OCI-M1 (cell line): ENCODE measurements around the gene AGMO.
"Not testable (repeated sequence)": the region's sequence is repeated elsewhere in the genome, so short reads cannot be mapped to it uniquely, and the experiment has no call there.

Source experiments
- DNase-seq: peaks from one replicate; lab custom pipeline; 2025; lab: John Stamatoyannopoulos, UW

The AGMO gene

DNA sequence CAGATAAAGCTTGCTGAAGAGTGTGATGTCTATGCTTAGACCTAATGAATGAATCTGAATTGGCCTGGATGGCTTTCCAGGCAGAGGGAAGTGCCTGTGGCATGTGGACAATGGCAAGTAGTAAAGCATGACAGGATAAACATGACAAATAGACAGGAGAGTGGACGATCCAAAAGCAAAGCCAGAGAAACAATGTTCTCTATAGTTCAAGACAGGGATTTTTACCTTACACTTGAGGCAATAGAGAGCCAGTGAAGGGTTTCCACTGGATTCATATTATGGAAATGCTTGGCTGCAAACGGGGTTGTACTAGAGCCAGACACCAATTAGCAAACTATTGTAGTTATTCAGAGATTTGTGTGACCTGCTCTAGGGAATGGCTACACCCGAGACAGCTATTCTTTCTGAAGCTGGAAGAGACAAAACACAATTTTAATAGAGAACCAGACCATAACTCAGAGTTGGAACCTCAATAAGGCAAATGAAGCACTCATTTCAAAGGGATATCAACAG is 2.3 kb downstream of the AGMO start:
- DNase-seq = no peak

DNA sequence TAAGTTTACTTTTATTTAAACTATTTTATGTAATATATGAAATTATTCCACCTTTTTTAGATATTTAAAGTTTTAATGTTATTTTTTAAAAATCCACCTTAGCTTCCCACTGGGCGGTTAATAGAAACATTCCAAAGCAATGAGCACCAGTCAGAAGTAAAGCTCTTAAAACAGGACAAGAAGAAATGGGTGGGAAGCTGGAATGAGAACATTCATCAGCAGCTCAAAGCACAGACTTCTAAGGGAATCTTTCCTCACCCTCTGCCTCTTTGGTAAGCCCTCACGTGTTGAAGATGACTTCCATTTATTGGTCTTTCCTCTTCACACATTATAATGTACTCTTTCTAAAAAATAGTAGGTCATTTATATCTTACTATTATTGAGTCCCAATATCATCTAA is 3.1 kb downstream of the AGMO start:
- no peak for DNase-seq

DNA sequence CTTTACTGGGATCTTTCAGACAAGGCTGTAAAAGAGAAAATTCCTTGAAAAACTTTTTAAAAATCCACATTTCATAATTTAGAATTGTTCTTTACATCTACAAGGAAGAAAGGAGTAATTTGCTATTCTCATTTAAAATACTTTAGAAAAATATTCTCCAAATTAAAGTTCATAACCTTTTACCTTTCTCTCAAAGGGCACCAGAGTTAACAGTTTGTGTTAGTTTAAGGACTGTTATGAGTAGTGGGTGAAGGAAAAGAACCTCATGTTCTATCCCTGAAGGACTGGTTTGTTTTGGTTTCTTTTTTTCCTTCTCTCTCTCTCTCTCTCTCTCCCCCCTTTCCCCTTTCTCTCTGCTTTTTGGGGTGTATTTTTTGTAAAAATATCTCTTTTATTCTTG is 4.1 kb downstream of the AGMO start:
- no peak for DNase-seq

DNA sequence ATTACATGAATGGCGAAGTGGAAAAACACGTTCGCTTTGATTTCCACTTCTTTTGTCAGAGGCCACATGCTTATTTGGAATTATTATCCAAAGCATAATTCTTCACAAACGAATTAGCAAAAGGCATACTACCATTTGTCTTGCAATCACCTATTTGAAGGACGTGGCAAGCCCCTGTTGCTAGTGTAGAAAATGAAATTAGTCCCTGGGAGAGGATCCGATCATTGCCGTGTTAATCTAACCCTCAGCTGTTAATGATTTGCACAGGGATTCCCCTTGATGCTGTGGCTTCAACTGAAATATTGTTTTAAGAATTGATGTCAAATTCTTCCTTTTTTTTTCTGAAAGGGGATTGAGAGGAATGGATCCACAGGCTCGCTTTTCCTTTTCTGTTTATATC is 4.6 kb downstream of the AGMO start:
- DNase-seq = no peak

DNA sequence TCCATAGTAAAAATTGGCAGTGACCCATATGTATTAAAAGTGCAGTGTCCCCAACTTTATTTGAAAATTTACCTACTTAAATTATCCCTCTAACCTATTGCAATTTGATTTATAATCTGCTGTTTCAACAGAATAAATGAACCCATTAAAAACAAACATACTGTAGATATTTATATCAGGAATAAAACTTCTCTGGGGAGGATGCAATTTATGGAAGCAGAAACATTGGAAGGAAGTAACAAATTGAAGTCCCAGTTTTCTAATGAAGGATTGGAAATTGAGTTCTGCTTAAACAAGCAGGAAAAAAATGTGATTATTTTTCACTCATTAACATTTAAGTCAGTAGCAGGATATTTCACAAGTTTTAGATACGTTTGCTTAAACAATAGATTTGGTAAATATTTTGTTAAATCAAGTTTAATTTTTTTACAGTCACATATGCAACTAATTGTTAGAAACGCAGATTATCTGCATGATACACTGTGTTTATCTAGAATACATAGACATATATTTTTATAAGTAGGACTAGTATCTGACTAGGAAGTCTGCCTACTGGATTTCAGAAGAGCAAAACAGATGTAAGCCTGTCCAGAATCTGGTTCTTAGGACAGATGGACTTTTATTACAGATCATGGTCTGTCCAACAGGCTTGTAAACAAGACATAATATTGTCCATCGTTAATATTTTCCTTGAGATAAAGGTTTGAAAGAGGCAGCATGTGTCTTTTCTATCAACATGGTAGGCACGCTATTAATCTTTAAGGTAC is 5.3 kb downstream of the AGMO start:
- no peak for DNase-seq

DNA sequence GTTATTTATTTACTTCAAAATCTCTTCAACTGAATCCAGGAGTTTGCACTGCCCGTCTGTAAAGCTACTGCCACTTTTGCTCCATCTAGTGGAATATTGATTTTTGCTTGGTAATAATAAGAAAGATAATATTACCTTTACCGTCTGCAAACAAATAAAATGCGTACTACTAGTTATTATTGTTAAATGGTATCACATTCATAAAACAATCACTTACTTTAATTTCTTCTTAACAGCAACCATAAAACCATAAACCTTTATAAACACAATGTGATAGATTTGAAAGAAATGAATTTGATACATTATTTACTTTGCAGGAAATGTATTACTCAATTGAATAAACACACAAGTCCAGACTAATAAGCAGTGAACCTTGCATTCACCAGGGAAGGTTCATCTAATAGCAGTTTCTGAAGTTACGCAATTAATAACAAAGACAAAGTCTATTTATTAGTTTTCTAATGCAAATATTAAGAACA is 6.4 kb downstream of the AGMO start:
- DNase-seq = peak; percentile 29

DNA sequence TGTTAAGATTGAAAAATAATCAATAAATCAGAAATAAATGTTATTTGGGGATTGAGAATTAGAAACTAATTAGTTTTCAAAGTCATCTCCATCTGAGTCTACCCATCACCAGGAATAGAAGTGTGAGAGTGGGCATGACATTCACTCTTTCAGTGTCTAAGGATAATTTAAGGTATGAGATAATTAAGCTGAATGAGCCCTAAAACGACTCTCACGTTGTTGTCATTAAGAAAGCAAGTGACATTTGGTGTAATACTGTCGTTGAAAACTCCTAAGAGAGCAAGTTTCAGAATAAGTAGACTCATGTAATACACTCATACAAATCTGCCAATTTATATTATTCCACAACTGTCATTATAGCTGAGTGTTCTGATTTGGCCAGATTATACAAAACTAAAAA is 7.1 kb downstream of the AGMO start:
- DNase-seq = no peak

DNA sequence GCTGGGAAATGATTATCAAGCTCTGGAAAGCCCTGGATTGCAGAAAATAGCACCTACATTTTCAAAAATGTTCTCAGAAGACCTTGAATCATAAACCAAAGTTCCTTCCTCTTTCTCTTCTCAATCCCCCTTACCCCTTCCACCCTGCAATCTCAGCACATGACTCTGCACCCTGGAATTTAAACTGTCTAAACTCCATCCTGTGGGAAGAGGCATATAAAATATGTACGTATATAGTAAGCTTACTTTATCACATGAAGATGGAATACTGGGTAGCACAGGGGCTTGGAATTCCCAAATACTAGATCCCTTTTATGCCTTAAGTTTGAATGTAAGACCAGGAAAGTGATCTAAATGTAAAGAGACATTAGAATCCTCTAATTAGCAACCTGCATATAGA is 7.7 kb downstream of the AGMO start:
- DNase-seq = no peak

DNA sequence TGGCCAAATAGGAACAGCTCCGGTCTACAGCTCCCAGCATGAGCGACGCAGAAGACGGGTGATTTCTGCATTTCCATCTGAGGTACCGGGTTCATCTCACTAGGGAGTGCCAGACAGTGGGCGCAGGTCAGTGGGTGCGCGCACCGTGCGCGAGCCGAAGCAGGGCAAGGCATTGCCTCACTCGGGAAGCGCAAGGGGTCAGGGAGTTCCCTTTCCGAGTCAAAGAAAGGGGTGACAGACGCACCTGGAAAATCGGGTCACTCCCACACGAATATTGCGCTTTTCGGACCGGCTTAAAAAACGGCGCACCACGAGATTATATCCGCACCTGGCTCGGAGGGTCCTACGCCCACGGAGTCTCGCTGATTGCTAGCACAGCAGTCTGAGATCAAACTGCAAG is 14.5 kb downstream of the AGMO start:
- DNase-seq = not testable (repeated sequence)

DNA sequence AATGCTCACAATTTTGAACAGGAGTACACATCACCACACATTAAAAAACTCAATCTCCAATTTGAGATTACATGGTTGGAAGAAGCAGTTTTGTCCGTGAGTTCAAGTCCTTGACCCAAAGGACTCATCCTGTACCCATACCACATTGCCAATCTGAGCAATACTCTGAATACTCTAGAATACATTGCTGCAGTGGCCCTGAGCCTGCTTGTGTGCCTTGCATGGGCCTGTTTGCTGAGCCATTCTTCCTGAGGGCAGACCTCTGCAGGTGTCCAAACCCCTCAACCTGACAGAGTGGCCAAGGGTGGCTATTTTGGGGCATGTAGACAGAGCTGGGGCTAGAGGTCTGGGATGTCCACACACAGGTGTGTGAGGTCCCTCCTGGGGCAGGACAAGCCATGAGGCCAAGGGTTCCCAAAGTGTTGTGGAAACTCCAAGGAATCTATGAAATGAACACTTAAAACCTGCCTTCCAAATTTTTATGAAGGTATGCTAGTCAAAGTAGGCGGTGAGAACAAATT is 15.5 kb downstream of the AGMO start:
- no peak for DNase-seq

DNA sequence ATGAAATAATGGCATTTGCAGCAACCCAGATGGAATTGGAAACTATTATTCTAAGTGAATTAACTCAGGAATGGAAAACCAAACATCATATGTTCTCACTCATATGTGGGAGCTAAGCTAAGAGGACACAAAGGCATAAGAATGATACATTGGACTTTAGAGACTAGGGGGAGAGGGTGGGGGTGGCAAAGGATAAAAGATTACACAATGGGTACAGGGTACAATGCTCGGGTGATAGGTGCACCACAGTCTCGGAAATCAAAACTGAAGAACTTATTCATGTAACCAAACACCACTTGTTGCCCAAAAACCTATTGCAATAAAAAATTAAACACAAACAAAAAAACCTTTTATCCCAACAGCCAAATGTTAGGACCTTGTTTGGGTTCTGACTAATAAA is 17.8 kb downstream of the AGMO start:
- no peak for DNase-seq

DNA sequence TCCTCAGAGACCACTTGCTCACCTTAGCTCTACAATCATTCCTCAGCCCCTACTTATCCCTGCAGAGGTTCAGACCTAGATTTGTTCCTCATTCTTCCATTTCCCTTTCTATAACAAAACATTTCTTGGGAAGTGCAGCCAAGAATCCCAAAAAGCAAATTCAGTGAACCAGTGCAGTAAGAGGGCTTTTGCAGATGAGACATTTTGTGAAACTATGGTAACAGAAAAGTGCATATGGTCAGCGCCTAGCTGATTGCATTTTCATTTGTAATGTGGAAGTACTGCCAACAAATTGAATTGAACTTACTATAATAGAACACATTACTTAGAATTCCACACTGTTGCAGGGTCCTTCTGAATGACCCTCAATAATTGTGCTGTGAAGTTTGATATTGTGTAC is 18.6 kb downstream of the AGMO start:
- DNase-seq = no peak

DNA sequence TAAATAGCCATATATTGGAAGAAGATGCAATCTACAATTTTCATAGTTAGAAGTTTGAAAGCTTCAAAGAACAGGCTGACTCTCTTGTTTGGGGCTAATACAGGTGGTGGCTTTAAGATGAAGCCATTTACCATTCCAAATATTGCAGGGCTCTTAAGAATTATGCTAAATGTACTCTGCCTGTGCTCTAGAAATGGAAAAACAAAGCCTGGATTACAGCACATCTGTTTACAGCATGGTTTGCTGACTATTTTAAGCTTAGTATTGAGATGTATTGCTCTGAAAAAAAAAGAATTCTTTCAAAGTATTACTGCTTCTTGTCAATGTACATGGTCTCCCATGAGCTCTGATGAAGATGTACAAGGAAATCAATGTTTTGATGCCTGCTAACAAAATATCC is 34.2 kb downstream of the AGMO start:
- no peak for DNase-seq

DNA sequence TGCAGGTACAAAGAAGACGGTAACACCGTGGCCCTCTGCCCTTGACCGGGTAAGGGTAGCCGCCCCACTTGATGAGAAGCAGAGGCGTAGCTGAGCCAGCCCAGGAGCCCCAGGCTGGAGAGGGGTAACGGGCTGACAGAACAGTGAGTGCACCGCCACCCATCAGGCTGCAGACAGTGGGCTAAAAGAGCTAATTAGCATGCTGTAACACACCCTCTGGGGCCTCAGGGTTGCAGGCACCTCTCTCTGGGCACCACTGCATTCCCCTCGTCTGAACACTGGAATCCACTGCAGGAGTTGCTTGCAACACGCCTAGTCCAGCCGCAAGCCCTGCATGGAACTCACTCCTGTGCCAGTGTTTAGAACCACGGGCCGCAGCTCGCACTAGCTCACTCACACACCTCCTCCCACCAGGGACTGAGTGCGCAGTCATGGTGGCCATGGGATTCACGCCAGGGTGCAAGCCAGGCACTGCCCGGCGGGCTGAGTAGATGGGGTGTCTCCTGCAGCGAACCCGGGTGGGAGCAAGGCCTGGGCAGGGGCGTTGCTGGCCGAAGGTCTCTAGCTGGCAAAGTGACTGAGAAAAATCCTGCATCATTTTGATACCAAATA is 36.1 kb downstream of the AGMO start:
- no peak for DNase-seq

DNA sequence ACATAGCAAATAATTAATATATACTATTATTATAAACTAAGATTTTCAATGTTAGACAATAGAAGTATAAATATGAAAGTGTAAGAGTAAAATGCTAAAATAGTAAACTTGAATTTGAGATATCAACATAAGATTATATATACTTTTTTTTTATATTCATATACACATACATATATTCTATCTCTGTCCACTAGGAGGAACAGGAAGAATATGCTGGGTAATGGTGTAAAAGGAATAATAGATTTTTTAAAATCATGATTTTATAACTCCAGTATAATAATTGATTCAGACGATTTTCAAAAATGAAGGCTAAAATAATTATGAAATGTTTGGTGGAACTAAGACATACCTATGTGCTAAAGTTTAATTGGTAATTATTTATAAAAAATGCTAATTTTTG is 37.7 kb downstream of the AGMO start:
- DNase-seq = no peak

DNA sequence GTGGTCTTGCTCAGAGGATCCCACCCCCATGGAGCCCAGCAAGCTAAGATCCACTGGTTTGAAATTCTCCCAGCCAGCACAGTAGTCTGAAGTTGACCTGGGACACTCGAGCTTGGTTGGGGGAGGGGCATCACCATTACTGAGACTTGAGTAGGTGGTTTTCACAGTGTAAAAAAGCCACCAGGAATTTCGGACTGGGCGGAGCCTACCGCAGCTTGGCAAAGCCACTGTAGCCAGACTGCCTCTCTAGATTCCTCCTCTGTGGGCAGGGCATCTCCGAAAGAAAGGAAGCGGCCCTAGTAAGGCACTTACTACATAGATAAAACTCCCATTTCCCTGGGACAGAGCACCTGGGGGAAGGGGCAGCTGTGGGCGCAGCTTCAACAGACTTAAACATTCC is 44.0 kb downstream of the AGMO start:
- DNase-seq = not testable (repeated sequence)

DNA sequence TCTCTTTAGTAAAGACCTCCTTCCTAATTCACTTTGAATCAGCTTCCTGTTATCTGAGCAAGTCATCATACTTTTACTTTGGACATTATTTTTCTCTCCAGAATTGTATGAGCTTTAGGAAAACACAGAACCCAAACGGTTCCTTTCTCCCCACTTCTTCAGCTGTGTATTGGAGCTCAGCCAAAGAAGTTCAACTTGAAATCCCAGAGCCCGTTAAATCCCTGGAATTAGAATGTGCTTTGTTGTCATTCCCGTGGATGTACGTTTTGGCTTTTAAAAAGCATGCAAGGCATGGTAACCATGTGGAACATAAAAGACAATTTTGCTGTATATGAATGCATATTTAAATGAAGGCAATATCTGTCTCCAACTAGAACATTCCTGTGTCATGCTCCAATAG is 46.6 kb downstream of the AGMO start:
- DNase-seq = no peak

DNA sequence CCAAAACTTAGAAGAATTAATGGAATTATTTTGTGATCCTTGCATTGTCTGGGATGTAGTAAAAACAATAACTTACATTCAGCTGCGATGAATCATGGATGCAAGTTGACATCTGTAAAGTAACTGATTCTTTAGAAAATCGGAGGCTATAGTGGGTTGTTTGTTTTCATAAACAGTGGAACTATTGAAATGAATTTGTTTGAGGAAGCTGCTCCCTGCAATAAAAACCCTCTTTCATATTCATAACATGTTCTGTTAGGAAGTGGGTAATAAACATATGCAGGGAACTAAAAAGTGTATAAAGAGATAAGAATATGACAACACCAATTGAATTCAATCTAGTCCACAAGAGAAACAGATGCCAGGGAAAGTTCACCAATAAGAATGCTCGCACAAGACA is 53.6 kb downstream of the AGMO start:
- no peak for DNase-seq

DNA sequence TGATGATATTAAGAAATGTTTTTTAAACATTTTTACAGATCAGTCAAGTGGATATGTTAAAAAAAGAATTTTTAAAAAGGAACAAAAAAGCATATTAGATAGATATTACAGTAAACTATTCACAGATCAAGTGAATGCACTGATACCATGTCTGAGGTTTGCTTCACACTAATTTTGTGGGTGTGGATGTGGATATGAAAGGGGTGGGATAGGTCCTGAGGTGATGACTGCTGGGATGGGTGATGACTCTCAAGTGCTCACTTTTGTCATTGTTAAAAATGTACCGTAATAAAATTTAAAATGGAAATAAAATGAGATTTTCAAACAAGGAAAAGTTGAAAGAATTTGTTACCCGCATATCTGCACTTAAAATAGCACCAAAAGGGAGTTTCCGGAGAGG is 54.1 kb downstream of the AGMO start:
- no peak for DNase-seq

DNA sequence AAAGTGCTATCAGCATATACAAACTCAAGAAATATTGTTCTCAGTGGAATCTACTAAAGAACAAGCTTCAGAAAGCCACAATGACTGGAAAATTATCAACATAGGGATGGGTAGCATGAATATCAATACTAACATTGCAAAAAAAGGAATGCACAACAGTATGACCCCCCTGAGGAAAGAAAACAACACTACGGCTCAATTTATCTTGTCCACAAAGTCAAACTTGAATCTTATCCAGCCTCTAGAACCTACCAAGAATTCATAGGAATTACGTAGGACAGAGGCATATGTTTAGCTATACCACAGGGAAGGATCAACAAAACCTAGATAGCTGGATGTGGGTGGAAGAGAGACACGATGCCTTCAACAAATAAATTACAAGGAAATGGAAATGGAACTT is 54.6 kb downstream of the AGMO start:
- no peak for DNase-seq

DNA sequence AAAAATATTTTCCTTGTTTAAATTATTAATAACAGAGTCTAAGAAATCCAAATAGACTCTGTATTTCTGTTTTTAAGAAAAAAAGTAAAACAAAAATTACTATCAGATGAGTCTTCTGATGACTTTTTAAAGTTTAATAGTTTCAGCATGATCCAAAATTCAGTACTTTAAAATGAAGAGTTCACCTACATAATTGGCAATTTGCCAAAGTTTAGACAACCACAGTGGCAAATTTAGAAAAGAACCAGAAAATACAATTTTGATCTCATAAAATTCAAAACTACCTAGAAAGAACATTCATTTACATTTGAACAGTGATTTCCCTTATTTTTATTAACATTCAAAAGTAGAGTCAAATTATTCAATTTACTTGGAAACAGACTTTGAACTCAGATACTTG is 56.1 kb downstream of the AGMO start:
- no peak for DNase-seq

DNA sequence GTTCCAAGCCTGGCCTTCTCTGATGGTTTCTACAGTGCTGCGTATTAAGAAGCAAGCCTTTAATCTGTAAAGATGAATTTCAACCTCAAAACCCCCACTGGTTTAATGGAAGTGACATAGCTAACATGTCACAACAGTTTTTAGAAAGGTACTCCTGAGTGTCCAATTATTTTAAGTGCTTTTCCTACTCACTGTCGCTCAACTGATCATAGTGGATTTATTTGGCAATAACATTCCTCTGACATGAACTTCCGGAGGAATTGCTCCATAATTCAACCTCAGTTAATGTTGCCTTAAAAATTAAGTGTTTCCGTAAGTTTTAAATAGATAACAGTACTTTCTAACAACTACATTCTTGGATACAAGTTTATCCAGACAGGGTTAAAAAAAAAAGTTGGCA is 57.5 kb downstream of the AGMO start:
- DNase-seq = no peak

DNA sequence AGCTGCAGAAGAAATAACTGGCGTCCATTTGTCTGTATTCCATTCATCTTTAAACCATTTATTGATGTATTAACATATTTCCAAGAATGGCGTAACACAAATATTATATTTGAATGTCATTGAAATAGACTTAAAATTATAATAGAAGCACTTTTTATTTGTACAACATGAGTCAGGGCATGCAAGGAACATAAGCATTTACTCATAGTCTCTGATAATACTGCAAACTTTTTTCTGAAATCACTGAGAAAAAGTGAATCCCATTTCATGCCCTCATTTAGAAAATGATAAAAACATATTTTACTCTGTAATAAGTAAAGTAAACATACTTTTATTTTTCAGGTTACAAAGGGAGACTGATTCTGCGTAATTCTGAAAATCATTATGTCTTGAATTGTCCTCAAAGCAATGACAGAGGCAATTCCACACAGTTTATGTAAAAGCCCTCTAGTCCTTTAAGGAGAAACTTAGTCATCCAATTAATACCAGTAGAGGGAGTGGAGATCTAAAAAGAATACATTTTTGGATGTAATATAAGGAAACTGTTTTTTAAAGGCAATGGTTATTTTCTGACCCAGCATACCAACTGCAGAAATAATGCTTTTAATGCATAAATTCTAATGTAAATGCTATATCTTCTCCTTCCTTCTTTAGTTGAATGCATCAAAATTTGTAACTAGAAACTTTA is 58.1 kb downstream of the AGMO start:
- DNase-seq = peak; percentile 10
